HG03558 (cell line): Measurements from ENCODE around the gene ANKRD55.

Experiments used
- ATAC-seq: cut with Tn5 transposase; IDR thresholded peaks from one replicate; pipeline ENCODE4 v1.9.1; 2021; ENCODE audit warnings: moderate number of reproducible peaks; ENCODE audit not compliant: unreplicated experiment; ENCODE audit errors: extremely low read depth

ANKRD55 gene

DNA sequence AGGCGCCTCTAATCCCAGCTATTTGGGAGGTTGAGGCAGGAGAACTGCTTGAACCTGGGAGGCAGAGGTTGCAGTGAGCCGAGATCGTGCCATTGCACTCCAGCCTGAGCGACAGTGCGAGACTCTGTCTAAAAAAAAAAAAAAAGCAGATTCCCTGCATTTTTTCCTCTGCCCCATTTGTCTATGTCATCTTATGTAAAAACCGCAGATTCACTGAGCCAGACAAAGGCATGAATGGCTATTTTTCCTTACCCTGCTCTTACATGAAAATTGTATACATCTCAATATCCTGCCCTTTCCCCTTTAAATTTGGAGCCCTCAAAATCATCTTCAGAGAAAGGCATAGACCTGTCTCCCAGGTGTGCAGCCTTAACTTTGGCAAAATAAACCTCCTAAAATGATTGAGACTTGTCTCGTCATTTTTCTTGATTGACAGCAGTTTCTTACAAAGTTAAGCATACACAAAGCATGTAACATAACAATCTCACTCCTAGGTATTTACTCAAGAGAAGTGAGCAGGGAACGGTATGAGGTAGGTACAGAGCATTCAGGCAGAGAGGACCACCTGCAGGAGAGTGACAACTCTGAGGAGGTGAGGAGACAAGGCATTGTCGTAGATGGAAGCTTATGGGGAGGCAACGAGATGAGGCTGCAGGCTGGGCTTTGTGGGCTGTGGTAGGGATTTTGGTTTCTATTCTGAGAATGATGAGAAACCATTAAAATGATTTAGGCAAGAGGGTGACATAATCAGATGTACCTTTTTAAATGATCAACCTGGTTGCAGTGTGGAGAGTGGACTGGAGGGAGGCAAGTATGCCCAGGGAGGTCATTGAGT lies 172.6 kb downstream of the ANKRD55 start:
- no peak for ATAC-seq

DNA sequence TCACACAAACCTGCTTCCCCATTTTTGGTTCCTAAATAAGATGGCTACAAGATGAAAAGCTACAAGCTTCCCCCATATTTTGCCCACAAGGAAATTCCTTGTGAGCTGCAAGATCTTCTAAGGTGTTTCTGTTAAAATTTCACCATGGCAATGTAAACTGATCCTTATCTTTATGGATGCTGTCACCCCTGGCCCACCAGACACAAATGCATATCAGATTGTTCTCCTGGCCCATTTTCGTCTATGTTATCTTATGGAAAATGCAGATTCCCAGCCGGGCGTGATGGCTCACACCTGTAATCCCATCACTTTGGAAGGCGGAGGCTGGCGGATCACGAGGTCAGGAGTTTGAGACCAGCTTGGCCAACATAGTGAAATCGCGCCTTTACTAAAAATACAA lies 173.3 kb downstream of the ANKRD55 start:
- ATAC-seq: no peak

DNA sequence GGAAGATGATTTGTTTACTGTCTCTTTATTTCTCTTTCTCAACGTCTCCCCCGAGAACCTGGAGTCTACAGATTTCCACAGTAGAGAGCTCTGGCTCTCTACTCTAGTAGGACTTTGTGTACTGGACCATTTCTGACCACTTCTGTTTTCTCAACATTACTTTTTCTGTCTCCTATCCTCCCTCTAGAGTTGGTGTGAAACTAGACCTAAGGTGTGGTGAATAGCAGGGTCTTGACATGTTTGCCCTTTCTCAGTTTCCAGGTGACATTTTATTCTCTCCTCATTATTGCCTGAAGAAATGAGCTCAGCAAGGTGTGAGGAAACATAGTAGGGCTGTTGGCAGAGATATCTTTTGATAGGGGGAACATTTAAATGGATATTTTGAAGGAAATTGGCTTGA lies 176.3 kb downstream of the ANKRD55 start:
- ATAC-seq: no peak

DNA sequence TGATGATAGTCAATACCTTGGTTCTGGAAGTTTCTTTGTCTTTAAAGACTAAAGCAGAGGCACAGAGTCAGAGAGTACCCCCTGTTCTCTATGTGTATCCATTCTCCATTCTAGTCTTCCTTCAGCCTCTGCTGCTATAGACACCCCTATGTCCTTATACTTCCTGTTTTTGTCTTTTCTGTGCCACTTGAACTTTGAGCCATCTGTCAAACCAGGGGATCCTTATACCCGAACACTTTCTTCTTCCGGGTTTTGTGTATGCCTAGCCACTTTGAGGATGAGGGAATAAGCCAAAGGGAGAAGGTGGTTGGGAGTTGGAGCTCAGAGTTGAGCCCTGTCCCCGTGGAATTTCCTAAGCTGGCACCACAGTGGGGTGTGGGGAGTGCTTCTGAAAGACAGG lies 177.3 kb downstream of the ANKRD55 start:
- ATAC-seq: no peak

DNA sequence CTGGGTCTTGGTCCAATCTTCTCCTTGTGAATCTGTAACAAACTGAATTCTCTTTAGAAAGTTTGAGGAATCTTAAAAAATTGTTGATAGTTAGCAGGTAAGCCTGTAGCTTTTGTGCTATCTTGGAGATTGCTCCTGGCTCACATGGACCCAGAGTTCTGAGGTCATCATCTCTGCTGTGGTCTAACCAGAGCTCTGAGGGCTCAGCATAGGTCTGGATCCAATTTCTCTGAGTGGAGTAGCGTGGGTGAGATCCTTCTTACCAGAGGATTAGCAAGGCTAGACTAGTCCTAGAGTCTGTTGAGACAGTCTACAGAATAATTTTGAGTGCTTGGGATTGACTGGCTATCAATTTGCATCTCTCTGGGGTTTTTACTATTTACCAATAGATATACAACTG lies 177.8 kb downstream of the ANKRD55 start:
- ATAC-seq: no peak

DNA sequence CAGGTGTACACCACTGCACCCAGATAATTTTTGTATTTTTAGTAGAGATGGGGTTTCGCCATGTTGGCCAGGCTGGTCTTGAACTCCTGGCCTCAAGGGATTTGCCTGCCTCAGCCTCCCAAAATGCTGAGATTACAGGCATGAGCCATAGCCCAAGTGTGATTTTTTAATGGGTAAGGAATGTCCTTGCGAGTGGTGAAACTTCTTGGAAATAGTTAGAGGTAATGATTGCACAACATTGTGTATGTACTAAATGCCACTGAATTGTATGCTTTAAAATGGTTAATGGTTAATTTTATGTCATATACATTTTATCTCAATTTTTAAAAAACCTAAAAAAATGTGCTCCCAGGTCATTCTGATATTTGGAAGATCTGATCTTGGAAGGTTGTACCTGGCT lies 178.5 kb downstream of the ANKRD55 start:
- ATAC-seq: no peak

DNA sequence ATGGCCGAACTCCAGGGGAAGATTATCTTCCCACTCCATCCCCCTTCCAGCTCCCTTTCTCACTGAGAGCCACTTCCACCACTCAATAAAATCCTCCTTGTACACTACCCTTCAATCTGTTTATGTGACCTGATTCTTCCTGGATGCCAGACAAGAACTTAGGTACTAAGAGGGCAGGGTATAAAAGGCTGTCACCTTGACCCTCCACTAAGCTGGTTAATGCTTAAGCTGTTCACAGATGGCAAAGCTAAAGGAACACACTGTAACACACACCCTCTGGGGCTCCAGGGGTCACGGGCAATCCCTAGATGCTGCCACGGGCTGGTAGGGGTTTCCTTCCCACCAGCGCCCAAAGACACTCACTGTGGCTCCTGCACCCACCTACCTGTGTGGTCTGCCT lies 179.8 kb downstream of the ANKRD55 start:
- ATAC-seq: no peak

DNA sequence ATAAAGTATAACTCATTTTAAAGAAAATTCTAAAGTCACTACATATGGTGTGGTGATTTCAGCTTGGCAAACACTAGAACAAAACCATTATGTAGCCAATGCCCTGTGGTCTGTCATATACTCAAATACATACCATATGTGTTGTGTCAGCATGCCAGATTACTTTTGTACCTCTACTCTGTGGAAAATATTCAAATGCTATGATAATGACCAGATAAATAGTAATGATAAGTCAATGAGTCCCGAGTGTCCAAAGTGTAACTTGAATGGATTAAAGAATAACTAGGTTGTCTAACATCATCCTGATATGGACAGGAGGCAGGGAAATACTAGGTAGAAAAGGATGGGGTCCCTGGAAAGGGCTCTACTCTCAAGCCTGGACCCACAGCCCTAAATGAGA lies 180.4 kb downstream of the ANKRD55 start:
- ATAC-seq: no peak

DNA sequence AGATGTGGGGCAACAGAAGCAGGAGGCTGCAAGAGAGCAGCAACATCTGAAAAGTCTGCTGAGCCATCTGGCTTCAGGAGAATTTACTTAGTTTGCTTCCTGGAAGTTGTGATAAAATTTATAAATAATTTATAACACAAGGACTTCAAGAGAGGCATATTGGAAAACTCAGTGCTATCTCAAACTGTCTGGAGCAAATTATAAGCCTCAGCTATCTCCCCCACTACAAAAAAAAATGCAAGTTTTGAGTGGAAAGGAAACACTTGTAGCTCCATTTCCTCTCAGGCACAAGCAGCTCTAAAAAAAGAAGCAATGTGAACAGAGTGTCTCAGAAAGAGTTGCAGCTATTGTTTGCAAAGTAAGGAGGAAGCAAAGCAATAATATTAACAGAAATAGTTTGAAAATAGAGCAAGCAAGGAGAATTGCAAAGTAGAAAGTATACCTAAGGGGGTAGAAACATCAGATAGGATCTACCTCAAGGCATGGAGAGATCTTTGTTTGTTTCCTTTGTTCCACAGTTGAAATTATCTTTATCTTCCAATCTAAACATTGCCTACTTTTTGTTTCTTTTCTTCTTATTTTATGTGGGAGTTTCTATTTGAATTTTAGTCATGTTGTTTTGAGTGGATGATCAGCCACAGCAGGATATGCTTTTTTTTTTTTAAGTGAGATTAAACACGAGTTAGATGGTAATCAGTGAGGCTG lies 182.4 kb downstream of the ANKRD55 start:
- ATAC-seq: no peak
